Right ventricle myocardium superior (tissue), 1 donor: Measurements from ENCODE around the gene LRRC52. TPM values are rescaled to one million over a fixed set of nuclear protein-coding genes. Genes with fewer than 3 reads are reported as not detected.
A peak's percentile ranks its signal among the peaks of the same experiment; 100 is the strongest.
"Not testable (repeated sequence)": the region's sequence is repeated elsewhere in the genome, so short reads cannot be mapped to it uniquely, and the experiment has no call there.

Experiments
- ATAC-seq: fragments of 200-7000 bp; cut with Tn5 transposase; one replicate; pipeline ENCODE4 v1.9.1; 2020; ENCODE audit warnings: mild to moderate bottlenecking; ENCODE audit not compliant: poor library complexity
- DNase-seq: peaks from one replicate; pipeline ENCODE4 v3.0.0-alpha.2; 2020
- intact Hi-C: fragments of 100-400 bp; cut with DNase I; formaldehyde crosslinking; loops from one replicate; pipeline ENCODE4 v1.11.2; 2022
- total RNA-seq: library from RNA; stranded (reverse); fragmentation: NEBNext Ultra II Directional; extraction: Animal tissue kit (Norgen Biotek cat#: 25700); gene quantifications from one replicate; pipeline ENCODE4 v1.2.1, GENCODE V29; 2021
- donor health status: DM: no; HTN: yes; CAD: no; lungs with severe emphysema.

The LRRC52 gene
- total RNA-seq, 1 donor from 2014 or later: 0.38 TPM

DNA sequence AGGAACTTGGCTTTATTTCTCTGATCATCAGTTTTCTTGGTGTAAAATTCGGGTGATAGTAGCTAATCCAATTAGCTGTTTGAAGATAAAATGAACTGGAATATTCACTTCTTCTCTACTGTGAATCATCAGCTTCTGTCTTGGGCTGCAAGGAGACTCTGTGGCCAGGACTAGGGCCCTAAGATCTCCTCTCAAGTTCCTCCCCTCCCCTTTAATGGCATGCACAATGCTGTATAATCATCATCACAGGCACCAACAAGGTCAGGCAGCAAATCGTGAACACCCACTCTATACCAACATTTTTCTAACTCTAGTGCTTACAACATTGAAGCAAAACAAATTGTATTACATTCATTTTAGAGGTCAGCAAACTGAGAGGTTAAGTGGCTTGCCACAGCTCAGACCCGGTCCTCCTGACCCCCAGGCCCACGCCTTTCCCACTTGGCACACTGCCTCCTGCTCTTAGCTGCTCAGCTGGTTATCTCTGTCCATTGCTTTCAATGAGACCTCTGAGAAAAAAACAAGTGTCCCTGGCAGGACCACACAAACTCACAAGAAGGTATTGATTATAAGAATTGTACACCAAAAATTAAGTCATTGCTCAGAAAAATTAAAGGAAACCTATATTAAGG is 31.8 kb downstream of the LRRC52 start:
- intact Hi-C loops: no loop called here
- ATAC-seq: no peak
- no peak for DNase-seq

DNA sequence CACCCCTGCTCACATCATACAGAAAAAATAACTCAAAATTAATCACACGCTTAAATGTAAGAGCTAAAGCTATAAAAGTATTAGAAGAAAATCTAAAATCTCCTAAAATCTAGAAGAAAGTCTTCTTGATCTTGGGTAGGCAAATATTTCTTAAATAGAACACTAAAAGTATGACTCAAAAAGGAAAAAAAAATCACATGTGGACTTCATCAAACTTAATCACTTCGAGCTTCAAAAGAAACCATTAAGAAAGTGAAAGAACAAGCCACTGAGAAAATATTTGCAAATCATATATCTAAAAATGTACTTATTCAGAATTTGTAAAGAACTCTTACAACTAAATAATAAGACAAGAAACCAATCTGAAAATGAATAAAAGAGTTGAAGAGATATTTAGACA is 32.7 kb downstream of the LRRC52 start:
- ATAC-seq (no peak), DNase-seq (no peak)
- intact Hi-C loops: no loop called here

DNA sequence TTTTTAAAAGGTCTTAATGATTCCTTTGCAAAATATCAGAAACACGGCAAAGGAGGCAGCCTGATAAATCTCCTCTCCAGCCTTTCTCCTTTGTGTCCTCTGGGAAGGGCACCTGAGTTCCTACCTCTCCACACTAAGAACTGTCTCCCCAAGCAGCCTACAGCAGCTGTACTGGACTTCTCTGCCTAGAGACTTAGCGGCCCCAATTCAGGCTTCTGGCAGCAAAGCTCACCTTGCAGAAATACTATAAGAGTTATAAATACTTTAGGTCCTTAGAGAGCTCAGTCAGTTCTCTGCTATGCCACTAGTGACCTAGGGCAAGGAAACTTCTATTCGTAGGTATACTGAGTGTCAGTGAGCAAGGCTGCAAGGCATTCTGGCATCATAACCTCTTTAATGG is 33.9 kb downstream of the LRRC52 start:
- DNase-seq: no peak
- ATAC-seq: no peak
- intact Hi-C loops: no loop called here

DNA sequence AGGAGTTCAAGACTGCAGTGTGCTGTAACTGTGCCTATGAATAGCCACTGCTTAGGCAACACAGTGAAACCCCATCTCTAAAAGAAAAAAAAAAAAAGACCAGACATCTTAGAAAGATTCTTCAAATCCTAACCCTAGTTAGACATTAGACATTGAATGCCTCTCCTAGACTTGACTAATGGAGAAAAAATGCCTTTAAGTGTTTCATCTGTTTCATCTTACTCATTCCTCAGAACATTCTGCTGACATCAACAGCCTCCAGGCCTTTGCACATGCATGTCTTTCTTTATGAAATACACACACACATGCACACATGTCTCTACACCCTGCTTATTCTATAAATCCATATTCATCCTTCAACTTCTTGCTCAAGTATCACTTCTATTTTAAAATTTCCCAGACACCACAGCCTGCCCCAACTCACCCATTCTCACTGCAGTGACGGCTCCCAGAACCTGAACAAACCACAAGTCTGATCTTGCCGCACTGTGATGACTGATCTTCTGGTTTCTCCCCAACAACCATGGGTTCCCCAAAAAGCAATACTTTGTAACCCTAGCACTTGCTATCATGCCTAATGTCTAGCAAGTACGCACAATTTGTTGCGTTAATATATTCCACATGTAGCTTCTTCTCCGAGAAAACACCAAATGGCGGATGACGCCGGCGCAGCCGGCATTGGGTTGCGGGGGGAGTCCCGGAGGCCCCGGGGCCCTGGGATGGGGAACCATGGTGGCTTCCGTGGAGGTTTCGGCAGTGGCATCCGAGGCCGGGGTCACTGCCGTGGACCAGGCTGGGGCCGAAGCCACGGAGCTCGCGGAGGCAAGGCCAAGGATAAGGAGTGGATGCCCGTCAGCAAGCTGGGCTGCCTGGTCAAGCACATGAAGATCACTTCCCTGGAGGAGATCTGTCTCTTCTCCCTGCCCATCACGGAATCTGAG is 37.4 kb downstream of the LRRC52 start:
- ATAC-seq (no peak), DNase-seq (no peak)
- intact Hi-C loops: no loop called here

DNA sequence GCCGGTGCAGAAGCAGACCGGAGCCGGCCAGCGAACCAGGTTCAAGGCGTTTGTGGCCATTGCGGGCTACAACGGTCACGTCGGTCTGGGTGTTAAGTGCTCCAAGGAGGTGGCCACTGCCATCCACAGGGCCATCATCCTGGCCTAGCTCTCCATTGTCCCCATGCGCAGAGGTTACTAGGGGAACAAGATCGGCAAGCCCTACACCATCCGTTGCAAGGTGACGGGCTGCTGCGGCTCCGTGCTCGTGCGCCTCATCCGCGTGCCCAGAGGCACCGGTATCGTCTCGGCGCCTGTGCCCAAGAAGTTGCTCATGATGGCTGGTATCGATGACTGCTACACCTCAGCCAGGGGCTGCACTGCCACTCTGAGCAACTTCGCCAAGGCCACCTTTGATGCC is 38.1 kb downstream of the LRRC52 start:
- no peak for ATAC-seq

DNA sequence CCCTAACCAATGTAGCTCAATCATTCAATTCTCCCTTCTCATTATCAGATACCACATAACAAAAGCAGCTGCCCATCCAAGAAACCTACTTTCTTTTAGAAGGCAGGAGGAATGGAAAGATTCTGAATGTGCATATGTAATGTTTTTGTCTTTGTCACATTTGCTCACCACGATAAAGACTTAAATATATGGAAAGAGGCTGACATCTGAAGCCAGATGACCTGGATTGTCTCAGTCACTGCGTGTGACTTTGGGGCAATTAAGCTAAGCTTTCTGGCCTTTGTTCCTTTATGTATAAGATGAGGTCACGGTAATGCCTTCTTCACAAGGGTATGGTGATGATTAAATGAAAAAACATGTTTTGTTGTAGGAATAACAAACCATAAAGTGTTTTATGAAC is 42.6 kb downstream of the LRRC52 start:
- ATAC-seq: no peak
- DNase-seq: no peak
- intact Hi-C loops: no loop called here

More for the DNA sequence above, 38.1 kb downstream of the LRRC52 start:
- no peak for DNase-seq
- intact Hi-C loops: no loop called here

DNA sequence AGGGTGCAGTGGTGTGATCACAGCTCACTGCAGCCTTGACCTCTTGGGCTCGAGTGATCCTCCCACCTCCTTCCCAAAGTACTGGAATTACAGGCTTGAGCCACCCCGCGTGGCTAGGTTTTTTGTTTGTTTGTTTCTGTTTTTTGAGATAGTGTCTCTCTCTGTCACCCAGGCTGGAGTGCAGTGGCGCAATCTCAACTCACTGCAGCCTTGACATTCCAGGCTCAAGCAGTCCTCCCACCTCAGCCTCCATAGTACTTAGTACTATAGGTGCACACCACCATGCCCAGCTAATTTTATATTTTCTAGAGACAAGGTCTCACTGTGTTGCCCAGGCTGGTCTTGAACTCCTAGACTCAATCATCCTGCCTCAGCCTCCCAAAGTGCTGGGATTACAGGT is 47.6 kb downstream of the LRRC52 start:
- intact Hi-C loops, DNase-seq, ATAC-seq: not testable (repeated sequence)

DNA sequence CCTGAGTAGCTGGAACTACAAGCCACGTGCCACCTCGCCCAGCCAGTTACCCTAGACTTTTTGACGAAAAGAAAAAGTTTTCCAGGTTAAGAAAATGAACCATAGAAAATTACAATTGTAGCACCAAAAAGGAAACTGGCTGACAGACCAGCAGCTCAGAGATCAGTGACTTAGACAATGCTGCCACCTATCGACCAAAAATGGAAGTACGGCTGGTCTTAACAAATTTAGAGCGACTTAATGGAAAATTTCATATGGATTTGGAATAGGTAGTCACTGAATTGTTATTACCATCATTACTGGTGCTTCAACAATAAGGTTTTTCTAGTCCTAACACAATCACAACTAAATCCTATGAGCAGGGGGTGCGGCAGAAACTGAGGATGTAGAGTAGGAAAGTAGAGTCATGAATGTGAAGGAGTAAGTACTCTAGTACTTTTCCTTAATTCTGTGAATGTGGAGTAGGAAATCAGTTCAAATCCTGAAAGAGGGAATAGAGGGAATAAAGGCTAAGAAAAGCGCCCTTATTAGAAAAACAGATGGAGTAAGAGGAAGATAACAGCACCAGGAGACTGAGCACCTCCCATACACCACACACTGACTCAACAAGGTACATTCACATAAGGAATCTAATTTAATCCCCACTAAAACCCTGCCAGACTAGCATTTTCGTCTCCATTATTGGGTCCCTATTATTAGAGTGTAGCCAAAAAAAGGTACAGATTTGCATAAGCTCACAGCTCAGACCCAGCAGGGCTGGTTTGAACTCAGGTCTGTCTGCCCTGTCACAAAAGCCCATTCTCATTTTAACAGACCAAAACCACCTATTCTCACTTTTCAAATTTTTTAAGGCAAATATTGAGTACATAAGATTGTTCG is 49.4 kb downstream of the LRRC52 start:
- ATAC-seq (peak; percentile 66), DNase-seq (peak; percentile 37)
- intact Hi-C loops: loop anchor here (2.0 kb wide), 2 partner anchors 188 to 200 kb away; no protein-coding TSS in a partner anchor

DNA sequence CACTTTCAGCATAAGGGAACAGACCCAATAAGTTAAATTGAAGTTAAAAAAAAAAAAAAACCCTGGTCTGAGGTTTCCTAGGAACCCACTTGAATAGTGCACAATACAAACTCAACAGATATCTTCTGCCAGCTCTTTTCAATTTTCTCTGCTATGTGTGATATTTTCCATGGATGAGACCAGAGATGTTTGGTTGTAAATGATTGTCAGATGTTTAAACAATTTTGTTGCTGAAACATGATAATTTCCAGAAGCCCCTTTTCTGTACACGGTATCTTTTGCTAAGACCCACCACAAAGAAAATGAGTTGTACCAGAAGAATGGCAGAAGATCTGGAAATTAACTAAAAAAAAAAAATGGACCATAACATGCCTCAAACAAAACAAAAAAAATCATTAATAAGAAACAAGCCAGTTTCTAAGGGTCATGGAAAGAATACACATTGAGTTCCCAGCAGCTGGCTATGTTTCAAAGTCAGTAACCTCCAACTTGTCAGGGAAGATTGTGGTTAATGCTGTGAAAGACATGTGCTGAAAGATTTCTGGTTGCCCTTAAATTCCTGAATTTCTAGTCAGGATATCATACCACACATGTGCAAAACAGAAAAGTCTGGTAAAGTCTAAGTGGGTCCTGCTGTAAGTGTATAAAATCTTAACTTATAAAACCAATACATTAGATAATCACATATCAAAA is 51.6 kb downstream of the LRRC52 start:
- no peak for ATAC-seq
- intact Hi-C loops: no loop called here

DNA sequence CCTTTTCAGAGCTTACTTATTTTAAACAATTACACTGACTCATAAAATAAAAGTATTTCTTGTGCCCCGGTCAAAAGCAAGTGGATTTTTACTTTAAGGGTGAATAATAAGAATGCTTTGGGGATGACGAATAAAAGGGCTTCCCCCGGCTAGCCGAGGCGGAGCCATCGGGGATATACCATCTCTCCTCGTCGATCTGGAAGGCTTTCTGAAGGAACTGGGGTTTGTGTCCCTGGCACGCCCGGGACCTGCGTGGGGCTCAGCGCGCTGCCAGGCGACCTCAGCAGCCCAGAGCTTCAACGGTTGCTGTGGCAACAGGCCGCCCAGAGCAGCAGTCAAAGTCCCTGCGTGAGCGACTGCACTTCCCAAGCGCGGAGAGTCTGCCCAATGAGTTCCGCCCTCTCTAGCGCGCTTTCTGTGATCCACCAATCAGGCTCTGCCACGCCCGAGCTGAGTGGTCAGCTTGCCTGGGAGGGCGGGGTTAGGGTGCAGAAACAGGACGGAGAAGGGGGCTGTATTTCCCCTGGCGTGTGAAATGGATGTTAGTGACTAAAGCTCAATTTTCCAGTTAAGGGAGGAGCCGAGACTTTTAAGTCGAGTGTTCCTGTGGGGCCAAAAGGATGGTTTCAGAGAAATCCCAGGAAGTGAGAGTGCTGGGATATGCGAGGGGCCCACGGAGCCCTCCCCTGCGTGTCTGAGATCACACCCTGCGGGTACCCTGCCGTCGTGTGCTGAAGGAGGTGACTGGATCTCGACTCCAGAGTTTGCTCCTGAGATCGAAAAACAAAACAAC is 54.3 kb downstream of the LRRC52 start:
- DNase-seq (peak; percentile 98), ATAC-seq (peak; percentile 99)
- intact Hi-C loops: no loop called here

More for the DNA sequence above, 51.6 kb downstream of the LRRC52 start:
- DNase-seq: no peak

DNA sequence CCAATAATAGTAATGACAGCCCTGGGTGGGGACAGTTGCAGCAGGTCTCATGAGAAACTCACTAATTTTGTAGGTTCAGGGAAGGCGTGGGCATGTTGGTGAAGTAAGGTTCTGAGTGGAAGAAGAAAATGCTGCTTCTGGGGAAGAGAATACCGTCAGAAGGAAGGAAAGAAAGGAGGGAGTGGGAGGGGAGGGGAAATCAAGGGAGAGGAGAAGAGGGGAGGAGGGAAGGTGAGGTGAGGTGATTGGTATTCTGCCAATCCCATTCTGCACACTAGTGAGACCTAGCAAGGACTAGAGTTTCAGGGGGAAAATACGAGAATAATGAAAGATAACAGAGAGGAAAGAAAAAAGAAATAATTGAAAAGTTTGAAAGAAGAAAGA is 54.9 kb downstream of the LRRC52 start:
- intact Hi-C loops: no loop called here
- DNase-seq: no peak
- ATAC-seq: no peak

DNA sequence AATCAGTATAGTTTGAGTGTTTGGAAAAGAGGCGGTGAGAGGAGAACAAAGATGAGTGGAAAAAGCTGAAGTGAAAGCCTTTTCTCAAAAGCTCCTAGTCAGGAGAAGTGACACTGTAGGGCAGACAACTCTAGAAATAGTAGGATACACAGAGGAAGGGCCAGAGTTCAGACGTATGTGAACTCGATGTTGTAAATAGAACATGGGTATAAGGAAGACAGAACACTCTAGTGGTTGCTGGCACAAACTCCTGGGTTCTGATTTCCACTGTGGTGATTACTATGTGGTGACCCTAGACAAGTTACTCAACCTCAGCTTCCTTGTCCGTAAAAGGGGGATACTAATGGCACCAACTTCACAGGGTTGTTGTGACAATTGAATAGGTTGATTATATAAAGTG is 57.0 kb downstream of the LRRC52 start:
- intact Hi-C loops: loop anchor here (2.0 kb wide), 1 partner anchor 312 kb away; no protein-coding TSS in a partner anchor
- no peak for ATAC-seq

DNA sequence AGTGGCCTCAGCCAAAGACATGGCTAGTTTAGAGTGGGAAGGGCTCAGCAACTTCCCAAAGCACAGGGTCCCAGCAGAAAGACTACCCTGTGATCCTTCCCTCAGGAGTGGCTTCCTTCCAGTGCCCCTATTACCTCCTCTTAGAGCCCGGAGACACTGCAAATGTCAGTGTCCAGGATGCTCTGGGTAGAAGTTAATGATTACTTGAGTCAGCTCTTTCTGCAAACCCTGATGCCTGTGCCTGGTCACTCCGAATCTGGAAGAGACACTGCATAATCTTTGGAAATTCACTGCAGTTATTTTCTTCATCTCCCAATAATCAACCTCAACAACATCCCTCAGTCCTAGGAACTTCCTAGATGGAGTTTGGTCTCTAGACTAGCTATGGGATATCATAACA is 60.0 kb downstream of the LRRC52 start:
- DNase-seq (no peak), ATAC-seq (no peak)
- intact Hi-C loops: no loop called here

More for the DNA sequence above, 57.0 kb downstream of the LRRC52 start:
- no peak for DNase-seq

DNA sequence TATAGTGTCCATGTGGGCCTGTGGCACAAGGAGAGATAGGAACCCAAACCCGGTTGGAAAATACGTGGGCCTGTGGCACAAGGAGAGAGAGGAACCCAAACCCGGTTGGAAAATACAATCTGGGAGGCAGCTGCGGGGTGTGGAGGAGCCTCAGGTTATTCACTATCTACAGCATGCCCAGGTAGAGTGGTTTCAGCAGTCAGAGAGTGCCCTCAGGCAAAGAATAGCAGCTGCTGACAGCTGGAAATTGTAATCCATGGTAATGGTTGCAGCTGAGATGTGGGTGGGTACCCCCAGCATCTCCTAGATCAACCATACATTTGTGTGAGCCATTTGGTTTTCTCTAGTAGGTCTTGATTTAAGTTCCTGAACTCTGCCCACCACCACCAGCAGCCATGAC is 61.4 kb downstream of the LRRC52 start:
- DNase-seq (no peak), ATAC-seq (no peak)
- intact Hi-C loops: no loop called here

DNA sequence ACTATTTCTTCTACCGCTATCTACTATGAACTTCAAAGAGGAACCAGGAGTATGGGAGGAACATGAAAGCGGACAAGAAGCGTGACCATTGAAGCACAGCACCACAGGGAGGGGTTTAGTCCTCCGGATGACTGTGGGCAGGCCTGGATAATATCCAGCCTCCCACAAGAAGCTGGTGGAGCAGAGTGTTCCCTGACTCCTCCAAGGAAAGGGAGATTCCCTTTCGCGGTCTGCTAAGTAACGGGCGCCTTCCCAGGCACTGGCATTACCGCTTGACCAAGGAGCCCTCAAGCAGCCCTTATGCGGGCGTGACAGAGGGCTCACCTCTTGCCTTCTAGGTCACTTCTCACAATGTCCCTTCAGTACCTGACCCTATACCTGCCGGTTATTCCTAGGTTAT is 62.9 kb downstream of the LRRC52 start:
- ATAC-seq, intact Hi-C loops, DNase-seq: not testable (repeated sequence)

DNA sequence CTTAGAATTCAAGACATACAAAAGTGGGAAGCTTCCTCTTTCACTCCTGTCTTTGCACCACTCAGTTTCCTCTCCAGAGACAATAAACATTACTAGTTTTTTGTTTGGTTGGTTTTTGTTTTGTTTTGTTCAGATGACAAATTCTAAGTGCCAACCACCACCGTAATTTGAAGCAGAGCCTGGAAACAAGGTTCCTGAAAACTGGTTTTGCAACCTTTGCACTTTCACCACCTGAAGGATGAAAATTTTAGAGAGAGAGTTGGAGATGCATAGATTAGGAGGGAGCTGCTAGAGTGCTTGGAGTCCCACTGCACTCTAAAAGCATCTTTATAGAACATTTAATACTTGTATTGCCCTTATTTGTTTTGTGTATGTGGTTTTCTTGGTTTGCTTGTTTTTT is 67.1 kb downstream of the LRRC52 start:
- intact Hi-C loops: loop anchor here (10.0 kb wide), 1 partner anchor 94 kb away; no protein-coding TSS in a partner anchor
- ATAC-seq: no peak
- DNase-seq: no peak

DNA sequence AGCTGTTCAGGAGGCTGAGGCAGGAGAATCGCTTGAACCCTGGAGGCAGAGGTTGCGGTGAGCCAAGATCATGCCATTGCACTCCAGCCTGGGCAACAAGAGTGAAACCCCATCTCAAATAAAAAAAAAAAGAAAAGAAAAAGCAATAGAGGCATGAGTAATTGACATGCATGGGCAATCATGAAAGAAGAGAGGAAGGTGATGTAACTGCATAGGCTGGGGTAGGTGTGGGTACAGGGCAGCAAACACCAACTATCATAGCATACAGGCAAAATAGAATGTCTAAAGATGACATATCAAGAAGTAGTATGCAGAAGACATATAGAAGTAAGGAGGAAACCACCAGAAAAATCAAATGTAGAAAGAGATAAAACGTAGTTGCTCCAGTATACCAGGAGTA is 68.3 kb downstream of the LRRC52 start:
- DNase-seq (no peak), ATAC-seq (no peak)
- intact Hi-C loops: loop anchor here (10.0 kb wide), 1 partner anchor 93 kb away; no protein-coding TSS in a partner anchor
